NCI-H2227 treated with DMSO at 0.1 percent for 48 hours (cell line): ENCODE results near the gene KCNH5.
A peak's percentile ranks its signal among the peaks of the same experiment; 100 is the strongest.

ENCODE experiments used
- DNase-seq: peaks from one replicate; lab custom pipeline; 2025; lab: John Stamatoyannopoulos, UW

KCNH5 gene, protein sequence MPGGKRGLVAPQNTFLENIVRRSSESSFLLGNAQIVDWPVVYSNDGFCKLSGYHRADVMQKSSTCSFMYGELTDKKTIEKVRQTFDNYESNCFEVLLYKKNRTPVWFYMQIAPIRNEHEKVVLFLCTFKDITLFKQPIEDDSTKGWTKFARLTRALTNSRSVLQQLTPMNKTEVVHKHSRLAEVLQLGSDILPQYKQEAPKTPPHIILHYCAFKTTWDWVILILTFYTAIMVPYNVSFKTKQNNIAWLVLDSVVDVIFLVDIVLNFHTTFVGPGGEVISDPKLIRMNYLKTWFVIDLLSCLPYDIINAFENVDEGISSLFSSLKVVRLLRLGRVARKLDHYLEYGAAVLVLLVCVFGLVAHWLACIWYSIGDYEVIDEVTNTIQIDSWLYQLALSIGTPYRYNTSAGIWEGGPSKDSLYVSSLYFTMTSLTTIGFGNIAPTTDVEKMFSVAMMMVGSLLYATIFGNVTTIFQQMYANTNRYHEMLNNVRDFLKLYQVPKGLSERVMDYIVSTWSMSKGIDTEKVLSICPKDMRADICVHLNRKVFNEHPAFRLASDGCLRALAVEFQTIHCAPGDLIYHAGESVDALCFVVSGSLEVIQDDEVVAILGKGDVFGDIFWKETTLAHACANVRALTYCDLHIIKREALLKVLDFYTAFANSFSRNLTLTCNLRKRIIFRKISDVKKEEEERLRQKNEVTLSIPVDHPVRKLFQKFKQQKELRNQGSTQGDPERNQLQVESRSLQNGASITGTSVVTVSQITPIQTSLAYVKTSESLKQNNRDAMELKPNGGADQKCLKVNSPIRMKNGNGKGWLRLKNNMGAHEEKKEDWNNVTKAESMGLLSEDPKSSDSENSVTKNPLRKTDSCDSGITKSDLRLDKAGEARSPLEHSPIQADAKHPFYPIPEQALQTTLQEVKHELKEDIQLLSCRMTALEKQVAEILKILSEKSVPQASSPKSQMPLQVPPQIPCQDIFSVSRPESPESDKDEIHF

DNA sequence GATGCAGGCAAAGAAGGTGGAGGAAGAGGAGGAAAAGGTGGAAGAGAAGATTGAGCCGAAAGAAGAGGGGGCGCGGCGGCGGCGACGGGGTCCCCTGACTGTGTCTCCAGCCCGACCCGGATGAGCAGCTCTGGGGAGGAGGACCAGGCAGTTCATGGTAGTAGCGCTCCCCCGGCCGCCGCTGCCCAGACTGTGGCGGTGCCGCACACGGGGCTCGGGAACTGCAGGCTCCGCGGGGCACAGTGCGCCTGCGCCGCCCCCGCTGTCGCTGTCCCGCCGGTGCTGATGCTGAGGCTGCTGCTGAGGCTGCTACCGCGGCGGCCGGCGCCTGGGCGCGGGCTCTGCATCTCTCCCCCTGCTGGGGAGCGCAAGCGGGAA lies at the start of gene KCNH5:
KCNH5 (minus strand) TSS at position 225 of the 378 bp plus-strand sequence. CDS start 272 bp downstream, outside the sequence.
- peak; percentile 49 for DNase-seq

DNA sequence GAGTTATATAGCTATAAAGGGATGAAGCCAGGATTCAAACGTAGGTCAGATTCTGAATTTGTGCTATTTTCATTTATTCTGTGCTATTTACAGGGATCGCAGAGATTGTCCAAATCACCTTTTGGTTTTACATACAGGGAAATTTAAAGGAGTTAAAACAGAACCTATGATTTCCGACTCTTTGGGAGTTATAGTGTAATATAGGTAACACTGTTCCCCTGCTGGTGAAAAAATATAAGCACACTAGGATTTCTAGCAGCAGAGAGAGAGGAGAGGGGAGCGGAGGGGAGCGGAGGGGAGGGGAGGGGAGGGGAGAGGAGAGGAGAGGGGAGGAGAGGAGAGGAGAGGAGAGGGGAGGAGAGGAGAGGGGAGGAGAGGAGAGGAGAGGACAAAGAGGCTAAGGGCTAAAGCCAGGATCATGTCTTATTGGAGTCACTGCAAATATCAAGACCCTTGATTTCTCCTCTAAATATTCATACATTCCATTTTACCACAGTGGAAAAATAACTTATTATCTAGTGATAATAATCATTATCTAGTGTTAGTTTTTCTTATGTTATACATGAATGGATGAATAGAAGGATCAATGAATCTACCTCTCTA lies 46.2 kb upstream of the KCNH5 start:
- no peak for DNase-seq

DNA sequence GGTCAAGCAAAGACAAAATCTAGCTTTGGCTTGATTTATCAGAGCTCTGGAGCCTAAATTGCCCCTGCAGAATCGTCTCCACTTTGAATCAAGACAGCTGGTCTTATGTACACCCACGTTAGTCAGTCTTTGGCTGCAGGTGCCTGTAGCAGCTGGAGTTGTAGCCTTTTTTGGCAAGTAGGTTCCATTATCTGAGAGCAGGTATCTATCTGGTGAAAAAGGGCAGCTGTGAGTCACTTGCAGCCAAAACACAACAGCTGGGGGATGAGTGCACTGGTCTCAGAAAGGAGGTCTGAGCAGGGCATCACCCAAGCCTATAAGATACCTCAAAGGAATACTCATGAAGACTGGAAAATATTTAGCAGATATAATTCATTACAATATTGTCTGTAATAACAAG lies 43.6 kb upstream of the KCNH5 start:
- no peak for DNase-seq

DNA sequence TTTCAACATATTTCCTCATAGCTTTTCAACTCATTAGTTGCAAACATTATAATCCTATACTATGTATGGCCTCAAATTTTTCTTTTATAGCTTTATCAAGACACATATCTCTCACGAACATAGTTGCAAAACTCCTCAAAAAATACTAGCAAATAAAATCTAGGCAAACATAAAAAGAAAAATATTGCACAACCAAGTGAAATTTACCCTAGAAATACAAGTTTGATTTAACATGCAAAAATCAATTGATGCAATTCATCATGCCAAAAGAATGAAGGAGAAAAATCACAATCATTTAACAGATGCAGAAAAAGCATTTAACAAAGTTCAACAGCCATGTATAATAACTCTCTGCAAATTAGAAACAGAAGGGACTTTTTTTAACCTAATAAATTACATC lies 33.3 kb upstream of the KCNH5 start:
- DNase-seq = no peak

DNA sequence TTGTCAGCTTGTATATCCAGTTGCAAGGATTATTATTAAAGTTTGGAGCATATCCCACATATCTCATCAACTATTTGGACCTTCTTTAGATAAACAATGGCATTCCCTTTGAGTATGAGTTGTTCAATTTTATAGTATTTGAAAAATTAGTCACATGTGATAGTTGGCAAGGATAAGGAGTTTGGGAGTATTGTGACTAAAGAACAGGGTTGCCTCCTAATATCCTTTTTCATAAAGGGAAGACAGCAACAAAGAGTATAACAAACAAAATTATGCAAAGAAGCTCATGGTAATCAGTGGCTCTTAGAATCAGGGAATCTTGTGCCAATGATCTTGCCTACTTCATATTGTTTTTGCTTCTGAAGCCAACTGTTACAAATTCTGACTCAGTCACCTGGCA lies 31.2 kb upstream of the KCNH5 start:
- DNase-seq = no peak

DNA sequence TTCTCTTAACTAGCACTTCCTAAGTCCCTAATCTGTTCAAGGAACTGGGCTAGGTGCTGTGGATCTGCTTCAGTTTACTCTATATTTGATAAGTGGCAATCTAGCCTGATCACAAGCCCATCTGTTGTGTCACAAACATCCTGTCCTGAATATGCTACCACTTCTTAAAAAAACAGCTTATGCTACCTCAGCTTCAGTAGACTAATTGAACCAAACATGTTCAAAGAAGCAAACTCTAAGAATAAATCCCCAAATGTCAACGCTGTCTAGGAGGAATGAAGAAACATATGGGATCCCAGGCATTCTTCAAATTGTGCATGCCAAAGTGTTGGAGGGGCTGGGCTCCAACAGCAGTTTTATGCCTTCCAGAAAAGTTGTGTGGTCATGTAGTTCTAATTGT lies 10.4 kb upstream of the KCNH5 start:
- no peak for DNase-seq

DNA sequence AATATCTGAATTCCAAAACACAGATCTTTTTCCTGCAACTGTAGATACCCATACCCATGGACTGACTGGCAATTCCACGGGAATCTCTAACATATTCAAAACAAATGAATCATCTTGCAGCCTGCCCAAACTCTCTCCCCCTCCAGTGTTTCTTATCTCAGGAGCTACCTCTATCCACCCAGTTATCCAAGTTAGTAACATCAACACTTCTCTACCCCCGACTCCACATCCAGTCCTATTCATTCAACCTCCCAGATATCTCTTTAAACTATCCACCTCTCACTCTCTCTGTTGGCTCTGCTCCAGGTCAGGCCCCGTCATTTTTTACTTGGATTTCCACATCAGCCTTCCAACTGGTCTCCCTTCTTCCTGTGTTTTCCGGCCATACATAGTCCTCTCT lies 6.7 kb upstream of the KCNH5 start:
- no peak for DNase-seq

DNA sequence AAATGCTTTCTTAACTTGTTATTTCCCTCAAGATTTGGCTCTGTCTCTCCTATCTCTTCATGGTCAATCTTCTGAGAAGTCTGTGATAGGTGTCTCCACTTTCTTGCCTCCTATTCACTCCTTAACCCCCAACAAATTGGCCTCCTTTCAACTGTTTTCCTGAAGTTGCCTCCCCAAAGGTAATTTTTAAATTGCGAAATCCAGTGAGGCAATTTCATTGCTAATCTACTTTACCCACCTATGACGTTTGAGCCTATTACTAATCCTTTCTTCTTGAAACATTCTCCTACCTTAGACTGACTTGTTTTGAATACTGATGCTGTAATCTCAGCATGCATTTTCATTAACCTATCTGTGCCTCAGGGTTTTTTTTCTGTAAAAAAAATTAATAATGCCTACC lies 6.0 kb upstream of the KCNH5 start:
- no peak for DNase-seq

DNA sequence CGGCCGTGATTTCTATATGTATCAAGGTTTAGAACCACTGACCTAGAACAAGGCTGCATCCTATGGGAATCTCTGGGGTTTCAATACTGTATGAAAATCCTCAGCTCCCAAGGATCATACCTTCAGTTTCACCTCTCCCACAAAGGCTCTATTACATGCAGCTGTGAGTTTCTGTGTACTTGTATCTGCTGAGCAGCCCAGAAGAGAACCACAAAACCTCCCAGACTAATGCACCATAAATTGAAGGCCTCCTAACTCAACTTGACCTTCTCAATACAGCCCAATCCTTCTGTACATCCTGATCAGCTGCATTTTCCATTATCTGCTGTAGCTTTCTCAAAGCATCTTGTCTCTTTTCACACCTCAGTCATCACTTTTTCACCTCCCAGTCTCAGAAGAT lies 5.4 kb upstream of the KCNH5 start:
- no peak for DNase-seq

DNA sequence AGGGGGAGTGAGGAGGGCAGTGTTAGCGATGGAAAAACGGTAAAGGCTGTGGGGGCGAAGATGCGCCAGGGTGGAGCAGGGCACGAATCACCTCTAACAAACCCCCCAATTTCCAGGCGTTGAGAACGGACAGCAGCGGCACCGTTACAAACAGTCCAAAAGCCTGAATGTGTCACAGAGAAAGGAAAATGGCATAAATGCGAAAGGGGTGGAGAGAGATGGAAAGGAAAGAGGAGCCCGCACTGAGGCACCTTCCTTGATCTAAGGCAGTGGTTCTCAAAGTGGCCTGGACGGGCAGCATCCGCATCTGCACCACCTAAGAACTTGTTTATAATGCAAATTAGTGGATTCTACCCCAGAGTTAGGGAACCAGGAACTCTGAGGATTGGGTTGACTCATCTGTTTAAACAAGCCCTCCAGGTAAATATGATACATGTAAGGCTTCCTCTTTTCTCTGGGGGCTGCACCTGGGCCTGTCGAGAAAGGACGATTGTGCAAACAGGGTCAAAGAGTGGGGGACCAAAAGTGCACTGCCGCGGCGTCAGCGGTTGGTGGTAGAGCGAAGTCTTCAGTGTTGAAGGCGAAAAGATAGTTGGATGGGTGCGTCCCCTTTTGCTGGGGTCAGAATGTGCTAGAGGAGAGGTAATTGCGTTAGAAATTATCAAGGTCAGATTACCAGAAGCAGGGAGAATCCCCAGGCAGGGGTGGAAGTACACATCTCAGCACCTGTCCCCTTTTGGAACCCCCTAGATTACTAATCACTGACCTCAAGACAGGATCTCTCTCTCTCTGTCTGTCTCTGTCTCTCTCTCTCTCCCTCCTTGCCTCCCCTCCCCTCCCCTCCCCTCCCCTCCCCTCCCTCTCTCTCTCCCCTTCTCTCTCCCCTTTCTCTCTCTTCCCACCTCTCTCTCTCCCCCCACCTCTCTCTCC lies 1.3 kb upstream of the KCNH5 start:
- no peak for DNase-seq

DNA sequence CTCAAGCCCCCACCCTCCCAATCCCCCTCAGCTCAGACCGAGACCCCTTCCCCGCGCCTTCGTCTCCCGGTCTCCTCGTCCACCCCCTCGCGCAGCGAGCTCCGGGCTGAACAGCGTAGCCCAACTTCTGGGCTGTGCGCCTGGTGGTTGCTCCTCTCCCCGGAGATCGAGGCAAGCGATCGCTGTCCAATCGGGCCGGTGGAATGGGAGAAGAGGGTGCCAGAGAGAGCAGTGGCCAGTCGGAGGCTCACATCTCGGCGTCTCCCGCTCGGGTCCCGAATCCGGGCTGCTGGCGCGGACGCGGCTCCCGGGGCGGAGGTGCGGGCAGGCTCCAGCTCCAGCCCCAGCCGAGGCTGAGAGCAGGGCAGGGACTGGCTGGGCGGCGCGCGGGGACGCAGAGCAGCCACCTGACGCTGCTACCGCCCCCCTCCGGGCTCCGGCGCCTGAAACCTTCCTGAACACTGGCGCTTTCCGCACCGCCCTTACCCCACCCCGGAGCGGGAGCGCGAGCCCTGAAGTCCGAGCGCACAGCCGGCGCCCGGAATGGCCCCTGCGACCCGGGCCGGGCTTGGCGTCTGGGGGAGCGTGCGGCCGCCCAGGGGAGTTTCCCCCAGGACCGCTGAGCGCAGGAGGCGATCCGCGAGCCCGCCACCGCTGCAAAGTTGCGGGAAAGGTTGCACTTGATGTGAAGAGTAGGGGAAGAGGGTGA lies 508 bp upstream of the KCNH5 start:
- peak; percentile 49 for DNase-seq

DNA sequence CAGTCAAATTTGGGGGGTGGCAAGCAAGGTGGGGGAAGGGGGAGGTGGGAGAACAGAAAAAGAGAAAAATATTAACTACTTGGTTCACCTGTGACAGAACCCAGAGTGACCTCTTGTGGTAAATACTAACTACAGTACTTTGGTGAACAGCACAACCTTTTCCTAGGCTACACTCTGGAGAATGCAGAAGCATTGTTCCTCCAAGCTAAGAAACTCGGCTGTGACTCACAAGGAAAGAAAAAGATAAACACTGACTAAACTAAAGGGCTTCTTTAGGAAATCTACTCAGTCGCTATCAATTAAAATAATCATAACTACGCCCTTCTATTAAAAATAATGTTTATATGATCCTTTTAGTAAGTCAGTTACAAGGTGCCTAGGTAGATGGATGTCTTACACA lies 5.4 kb downstream of the KCNH5 start:
- DNase-seq = no peak

DNA sequence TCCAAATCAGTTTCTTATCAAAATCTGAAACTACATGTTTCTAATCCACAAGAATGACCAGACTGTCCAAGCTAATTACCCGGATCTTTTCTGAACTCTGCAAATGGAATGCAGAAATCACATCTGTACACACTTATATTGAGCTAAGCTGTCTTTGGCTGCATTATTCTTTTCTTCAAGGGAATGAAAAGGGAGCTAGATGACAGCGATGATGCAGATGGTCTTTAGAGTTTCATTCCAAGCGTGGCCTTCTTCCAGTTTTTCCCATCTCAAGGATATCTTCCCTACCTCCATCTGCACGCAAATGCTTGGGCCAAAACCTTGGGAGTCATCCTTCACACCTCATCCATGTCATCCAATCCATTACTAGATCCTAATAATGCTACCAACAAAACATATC lies 12.6 kb downstream of the KCNH5 start:
- DNase-seq = no peak

DNA sequence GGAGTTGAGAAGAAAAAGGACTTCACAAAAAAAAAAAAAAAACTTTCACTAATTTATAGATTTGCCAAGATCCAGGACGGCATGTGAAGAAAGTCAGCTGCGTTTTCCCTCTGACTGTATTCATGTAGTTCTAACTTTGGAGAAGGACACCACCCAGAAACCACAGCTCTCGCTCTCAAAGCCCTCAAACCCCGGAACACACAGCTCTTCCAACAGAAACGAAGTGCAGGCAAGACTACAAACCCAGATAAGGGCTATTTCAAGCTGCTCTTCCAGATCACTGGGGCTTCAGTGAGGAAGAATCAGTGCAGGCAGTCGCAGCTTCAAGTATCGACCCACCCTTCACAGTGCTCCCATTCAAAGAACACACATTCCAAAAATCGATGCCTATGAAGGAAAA lies 13.2 kb downstream of the KCNH5 start:
- no peak for DNase-seq

DNA sequence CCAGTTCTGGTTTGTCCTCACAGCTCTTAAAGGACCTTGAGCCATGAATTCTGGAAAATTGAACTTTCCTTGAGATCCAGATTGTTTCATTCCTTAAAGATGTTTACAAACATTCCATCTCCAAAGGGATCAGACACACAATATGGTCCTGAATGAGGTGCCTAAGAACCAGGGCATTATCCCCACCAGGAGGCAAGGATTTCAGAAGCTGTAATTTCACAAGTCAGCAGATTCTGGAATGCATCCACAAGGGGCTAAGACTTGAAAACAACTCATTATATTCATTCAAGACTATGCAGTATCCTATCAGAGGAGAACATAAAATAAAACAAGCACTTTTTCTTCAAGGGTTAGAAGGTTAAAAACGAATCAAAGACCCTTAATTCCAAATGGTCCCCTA lies 15.1 kb downstream of the KCNH5 start:
- DNase-seq = no peak

DNA sequence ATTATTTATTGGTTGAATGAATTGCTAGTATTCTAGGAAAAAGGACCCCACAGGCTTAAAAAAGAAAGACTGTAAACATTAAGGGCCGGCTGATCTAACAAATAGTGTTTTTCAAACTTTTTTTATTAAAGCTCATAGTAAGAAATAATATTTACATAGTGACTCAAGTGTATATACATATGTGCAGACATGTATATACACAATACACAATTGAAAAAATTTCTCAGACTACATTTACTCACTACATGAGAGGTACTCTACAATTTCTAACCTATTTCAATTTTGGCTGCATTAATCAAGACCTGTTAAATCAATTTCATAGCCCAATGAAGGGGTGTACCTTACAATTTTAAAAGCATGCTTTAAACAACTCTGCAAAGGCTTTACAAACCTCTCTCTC lies 17.5 kb downstream of the KCNH5 start:
- DNase-seq = no peak

DNA sequence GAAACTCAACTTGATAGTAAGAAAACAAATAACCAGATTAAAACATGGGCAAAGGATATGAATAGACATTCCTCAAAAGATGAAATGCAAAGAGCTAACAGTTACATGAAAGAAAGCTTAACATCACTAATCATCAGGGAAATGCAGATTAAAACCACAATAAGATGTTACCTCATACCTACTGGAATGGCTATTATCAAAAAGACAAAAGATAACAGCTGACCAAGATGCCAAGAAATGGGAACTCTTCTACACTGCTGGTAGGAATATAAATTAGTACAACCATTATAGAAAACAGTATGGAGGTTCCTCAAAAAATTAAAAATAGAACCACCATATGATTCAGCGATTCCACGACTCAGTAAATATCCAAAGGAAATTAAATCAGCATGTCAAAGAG lies 18.8 kb downstream of the KCNH5 start:
- DNase-seq = no peak

DNA sequence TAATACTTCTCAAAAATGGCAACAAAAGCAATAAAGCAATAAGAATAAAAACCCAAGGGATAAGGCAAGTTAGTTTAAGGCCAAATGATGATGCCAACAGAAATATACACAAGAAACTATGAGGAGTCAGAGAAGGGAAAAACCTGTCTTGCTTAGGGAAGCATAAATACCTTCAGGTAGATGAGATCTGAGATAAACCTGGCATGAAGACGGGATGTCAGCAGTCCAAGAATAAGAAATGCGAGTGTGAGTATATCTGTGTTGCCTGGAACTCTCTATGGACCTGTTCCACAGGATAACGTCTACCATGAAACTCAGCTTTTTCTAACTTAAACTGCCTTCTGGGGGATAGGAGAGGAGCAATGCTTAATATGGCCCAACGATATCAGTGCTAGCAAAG lies 30.6 kb downstream of the KCNH5 start:
- no peak for DNase-seq

DNA sequence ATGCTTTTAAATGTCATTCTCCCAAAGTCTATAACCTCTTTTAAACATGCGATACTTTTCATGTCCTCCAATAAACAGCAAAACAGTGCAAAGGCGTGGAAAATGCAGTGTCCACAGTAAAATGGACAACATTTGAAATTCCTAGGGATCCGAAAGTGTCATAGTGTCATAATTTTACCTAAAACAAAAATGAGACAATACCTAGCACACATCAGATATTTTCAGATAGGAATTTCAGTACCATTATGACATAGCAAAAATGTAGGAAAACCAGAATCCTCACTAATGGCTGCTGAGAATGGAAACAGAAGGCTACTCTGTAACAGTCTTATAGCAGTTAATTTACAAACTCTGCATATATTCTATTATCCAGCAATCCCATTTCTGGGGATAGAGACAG lies 33.1 kb downstream of the KCNH5 start:
- DNase-seq = no peak

DNA sequence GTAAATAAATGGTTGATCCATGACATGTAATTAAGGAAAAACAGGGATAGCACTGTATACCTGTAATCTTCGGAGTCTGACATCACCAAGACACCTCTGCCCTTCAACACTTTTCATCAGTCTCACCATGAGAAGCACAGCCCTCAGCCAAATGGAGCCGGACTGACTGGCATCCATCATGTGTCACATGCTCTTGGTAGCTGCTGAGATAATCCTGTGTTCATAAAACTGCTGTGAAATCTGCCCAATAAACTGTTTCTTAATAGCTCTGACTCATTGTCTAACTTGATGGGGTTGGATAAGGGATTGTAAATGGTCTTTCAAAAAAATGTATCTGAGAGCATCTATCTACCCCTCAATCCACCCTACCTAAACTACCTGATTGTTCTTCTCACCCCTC lies 33.6 kb downstream of the KCNH5 start:
- DNase-seq = no peak

DNA sequence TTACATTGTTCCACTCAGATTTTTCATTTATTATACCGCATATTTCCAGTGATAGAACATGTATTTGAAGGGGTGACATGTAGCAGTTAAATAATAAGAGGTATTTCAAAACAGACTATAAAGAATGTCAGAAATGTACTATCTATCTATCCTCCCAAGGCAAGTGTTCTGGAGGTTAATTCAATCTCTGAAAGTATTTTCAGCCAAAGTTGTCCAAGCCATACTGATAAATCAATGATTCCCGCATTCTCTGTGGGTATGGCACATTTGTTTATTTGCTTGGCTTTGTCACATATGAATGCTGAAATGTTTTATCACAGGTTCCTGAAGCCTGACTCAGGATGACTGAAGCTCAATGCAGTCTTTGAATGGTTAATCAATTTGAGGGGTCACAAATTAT lies 35.8 kb downstream of the KCNH5 start:
- no peak for DNase-seq
